Ascending aorta (tissue), 2 donors: ENCODE results near the gene SORCS1. TPM values are rescaled to one million over a fixed set of nuclear protein-coding genes. Genes with fewer than 3 reads are reported as not detected.

Experiments used
- DNase-seq, 2 donors: peaks; one replicate each; pipeline ENCODE4 v3.0.0-alpha.2; 2019; ENCODE audit warnings: low spot score in 2 of 2
- H3K27ac ChIP-seq, 2 donors: fragments of 200-600 bp; sonication (generic); one replicate each; pipeline ENCODE4 v1.5.1; 2016 to 2017; ENCODE audit warnings: mild to moderate bottlenecking in 1 of 2
- H3K27me3 ChIP-seq: fragments of 200-600 bp; sonication (generic); one replicate; pipeline ENCODE4 v1.5.1; 2017
- H3K36me3 ChIP-seq, 2 donors: fragments of 200-600 bp; sonication (generic); one replicate each; pipeline ENCODE4 v1.5.1; 2016
- H3K4me1 ChIP-seq, 2 donors: fragments of 200-600 bp; sonication (generic); one replicate each; pipeline ENCODE4 v1.5.1; 2016 to 2017; ENCODE audit warnings: mild to moderate bottlenecking in 1 of 2
- H3K4me3 ChIP-seq, 2 donors: fragments of 200-600 bp; sonication (generic); one replicate each; pipeline ENCODE4 v1.5.1; 2016 to 2017; ENCODE audit warnings: mild to moderate bottlenecking in 1 of 2
- H3K9me3 ChIP-seq, 2 donors: fragments of 200-600 bp; sonication (generic); one replicate each; pipeline ENCODE4 v1.5.1; 2016
- intact Hi-C: fragments of 100-400 bp; cut with DNase I; formaldehyde crosslinking; loops from one replicate; pipeline ENCODE4 v1.15.1; 2023
- total RNA-seq: library from RNA; depleted of rRNA; stranded (reverse); fragments of >200 nt; gene quantifications from one replicate; pipeline ENCODE4 v1.1.0, GENCODE V29; 2016
- TF ChIP-seq, protein P1 (sequence below), 3 experiments: fragments of 200-600 bp in 2 of 3; fragments of 450-650 bp in 1 of 3; sonication (generic) in 2 of 3; IDR thresholded peaks; one replicate each; pipeline ENCODE4 v1.5.1; 2016 to 2019; ENCODE audit warnings: antibody characterized with exemption in 3 of 3, mild to moderate bottlenecking in 1 of 3, moderate library complexity in 1 of 3

Gene SORCS1
- total RNA-seq, 1 donor from 2014 or later = not detected

DNA sequence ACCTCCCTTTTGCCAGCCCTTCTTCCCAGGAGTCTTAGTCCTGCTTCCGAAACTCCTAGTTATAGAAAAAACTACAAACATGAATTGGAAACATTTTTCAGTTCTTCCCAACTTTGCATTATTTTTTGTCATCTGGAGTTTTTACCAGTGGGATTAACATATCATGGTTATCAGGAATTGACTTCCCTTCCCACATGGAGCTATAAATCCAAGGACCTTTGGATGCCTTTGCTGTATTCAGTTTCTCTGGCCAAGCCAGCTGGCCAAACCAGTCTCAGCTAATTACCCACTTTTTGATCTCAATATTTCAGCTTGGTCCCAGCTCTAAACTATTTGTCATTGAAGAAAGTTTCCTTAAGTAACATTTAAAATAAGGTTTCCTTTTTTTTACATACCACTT lies 570.6 kb downstream of the SORCS1 start:
- no peaks in the 10 kb centered on the region for H3K4me1 ChIP-seq
- TF ChIP-seq, protein P1, sequence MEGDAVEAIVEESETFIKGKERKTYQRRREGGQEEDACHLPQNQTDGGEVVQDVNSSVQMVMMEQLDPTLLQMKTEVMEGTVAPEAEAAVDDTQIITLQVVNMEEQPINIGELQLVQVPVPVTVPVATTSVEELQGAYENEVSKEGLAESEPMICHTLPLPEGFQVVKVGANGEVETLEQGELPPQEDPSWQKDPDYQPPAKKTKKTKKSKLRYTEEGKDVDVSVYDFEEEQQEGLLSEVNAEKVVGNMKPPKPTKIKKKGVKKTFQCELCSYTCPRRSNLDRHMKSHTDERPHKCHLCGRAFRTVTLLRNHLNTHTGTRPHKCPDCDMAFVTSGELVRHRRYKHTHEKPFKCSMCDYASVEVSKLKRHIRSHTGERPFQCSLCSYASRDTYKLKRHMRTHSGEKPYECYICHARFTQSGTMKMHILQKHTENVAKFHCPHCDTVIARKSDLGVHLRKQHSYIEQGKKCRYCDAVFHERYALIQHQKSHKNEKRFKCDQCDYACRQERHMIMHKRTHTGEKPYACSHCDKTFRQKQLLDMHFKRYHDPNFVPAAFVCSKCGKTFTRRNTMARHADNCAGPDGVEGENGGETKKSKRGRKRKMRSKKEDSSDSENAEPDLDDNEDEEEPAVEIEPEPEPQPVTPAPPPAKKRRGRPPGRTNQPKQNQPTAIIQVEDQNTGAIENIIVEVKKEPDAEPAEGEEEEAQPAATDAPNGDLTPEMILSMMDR (IDR thresholded peaks at IDR 0.05) = no peak
- H3K27ac ChIP-seq = no peak overlapping the region
- H3K4me3 ChIP-seq = no peak overlapping the region
- H3K27me3 ChIP-seq = no peaks in the 10 kb centered on the region
- H3K9me3 ChIP-seq = no peaks in the 10 kb centered on the region
- intact Hi-C loops = no loop called here
- H3K36me3 ChIP-seq = no peaks in the 10 kb centered on the region
- DNase-seq = no peak

GRCh38 chr10:106592396-106592795 lies 572.1 kb downstream of the SORCS1 start:
- intact Hi-C loops = no loop called here
- no peak for DNase-seq
- H3K27me3 ChIP-seq = no peaks in the 10 kb centered on the region
- no peaks in the 10 kb centered on the region for H3K9me3 ChIP-seq
- no peak overlapping the region for H3K4me3 ChIP-seq
- no peaks in the 10 kb centered on the region for H3K4me1 ChIP-seq
- no peak overlapping the region for H3K27ac ChIP-seq
- TF ChIP-seq, protein P1 (IDR thresholded peaks at IDR 0.05) = no peak
- H3K36me3 ChIP-seq = no peaks in the 10 kb centered on the region

GRCh38 chr10:106582291-106582690 lies 582.2 kb downstream of the SORCS1 start:
- no peaks in the 10 kb centered on the region for H3K36me3 ChIP-seq
- H3K4me3 ChIP-seq = no peak overlapping the region
- DNase-seq = no peak
- H3K27ac ChIP-seq = no peak overlapping the region
- H3K9me3 ChIP-seq = no peaks in the 10 kb centered on the region
- no peaks in the 10 kb centered on the region for H3K4me1 ChIP-seq
- TF ChIP-seq, protein P1 (IDR thresholded peaks at IDR 0.05) = no peak
- no peaks in the 10 kb centered on the region for H3K27me3 ChIP-seq
- intact Hi-C loops = no loop called here

DNA sequence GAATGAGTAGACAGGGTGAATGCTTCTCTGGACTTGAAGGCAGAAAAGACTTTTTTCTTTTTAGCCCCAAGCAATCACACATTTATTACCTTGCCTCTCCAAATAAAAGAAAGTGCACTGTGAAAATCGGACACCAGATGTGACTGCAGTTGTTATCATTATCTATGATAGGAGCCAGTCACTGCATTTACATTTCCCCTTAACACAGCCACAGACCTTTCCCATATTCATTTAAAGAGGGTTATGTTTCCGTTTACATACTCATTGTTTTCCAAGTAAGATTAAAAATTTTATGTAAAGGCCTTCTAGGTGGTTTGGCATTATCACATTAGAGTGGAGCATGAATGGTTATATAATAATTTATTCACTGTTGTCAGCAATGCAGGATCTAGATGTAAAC lies 586.8 kb downstream of the SORCS1 start:
- intact Hi-C loops = no loop called here
- H3K36me3 ChIP-seq = no peaks in the 10 kb centered on the region
- no peak overlapping the region for H3K27ac ChIP-seq
- TF ChIP-seq, protein P1 (IDR thresholded peaks at IDR 0.05) = no peak
- H3K9me3 ChIP-seq = no peaks in the 10 kb centered on the region
- no peaks in the 10 kb centered on the region for H3K4me1 ChIP-seq
- DNase-seq = no peak
- no peaks in the 10 kb centered on the region for H3K27me3 ChIP-seq
- H3K4me3 ChIP-seq = no peak overlapping the region

DNA sequence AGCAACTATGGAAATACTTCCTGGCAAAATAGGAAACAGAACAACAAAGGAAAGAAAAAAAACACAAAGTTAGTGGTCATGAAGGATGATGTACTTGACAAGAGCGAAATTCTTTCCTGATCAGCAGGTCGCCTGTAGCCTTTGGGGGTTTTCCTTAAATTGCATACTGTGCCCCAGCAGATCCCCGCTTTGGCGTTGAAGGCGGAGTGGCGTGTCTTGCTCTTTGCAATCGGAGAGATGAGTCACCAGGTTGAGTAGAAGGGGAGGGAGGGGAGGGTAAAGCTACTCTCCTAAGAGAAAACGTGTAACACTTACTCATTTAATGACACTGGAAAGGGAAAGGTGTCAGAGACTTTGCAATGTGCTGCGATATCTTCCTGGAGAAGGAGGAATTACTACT lies 587.2 kb downstream of the SORCS1 start:
- TF ChIP-seq, protein P1 (IDR thresholded peaks at IDR 0.05) = no peak
- no peaks in the 10 kb centered on the region for H3K27me3 ChIP-seq
- no peak overlapping the region for H3K27ac ChIP-seq
- H3K9me3 ChIP-seq = no peaks in the 10 kb centered on the region
- H3K4me1 ChIP-seq = no peaks in the 10 kb centered on the region
- DNase-seq = no peak
- intact Hi-C loops = no loop called here
- no peak overlapping the region for H3K4me3 ChIP-seq
- H3K36me3 ChIP-seq = no peaks in the 10 kb centered on the region

- TF ChIP-seq, protein P1 (IDR thresholded peaks at IDR 0.05) = no peak
- intact Hi-C loops = no loop called here
Observed at GRCh38 chr10:106576534-106576933, 588.0 kb downstream of the SORCS1 start.

More at GRCh38 chr10:106576534-106576933, 588.0 kb downstream of the SORCS1 start:
- Histone ChIP-seq H3K4me3 (no peak overlapping the region), H3K36me3 (no peaks in the 10 kb centered on the region), H3K4me1 (no peaks in the 10 kb centered on the region), H3K9me3 (no peaks in the 10 kb centered on the region), H3K27me3 (no peaks in the 10 kb centered on the region), H3K27ac (no peak overlapping the region)
- DNase-seq = no peak
